HepG2 (cell line): ENCODE data around the gene CAMTA2. TPM values are rescaled to one million over a fixed set of nuclear protein-coding genes. Genes with fewer than 3 reads are reported as not detected.

Source experiments
- CREB1 ChIP-seq, 2 experiments: fragments of 450-650 bp in 1 of 2; IDR thresholded peaks; 2 replicates each; pipeline ENCODE4 v1.6.1; 2016 to 2017; ENCODE audit warnings: control low read depth in 1 of 2, mild to moderate bottlenecking in 1 of 2, missing compliant biosample characterization in 1 of 2, missing genetic modification characterization in 1 of 2
- CTCF ChIP-seq: sonication (generic); formaldehyde crosslinking; IDR thresholded peaks from 2 replicates; pipeline ENCODE4 v1.5.0; 2020; ENCODE audit warnings: mild to moderate bottlenecking, missing genetic modification reagents, moderate library complexity
- JARID2 ChIP-seq: sonication (generic); formaldehyde crosslinking; IDR thresholded peaks from 2 replicates; pipeline ENCODE4 v1.8.1; 2023; ENCODE audit warnings: missing genetic modification reagents, inconsistent platforms; ENCODE audit not compliant: insufficient replicate concordance
- MBD4 ChIP-seq: IDR thresholded peaks from 2 replicates; pipeline ENCODE4 v1.6.1; 2012; ENCODE audit warnings: low read length, inconsistent platforms, borderline replicate concordance
- MXD4 ChIP-seq: IDR thresholded peaks from 2 replicates; pipeline ENCODE4 v1.6.1; 2016; ENCODE audit warnings: mild to moderate bottlenecking, missing biosample characterization, missing genetic modification reagents
- RBFOX2 ChIP-seq: fragments of 200-400 bp; formaldehyde crosslinking; IDR thresholded peaks from 2 replicates; pipeline ENCODE4 v1.6.1; 2017; ENCODE audit warnings: low read depth, mild to moderate bottlenecking, low read length
- REST ChIP-seq, 2 experiments: IDR thresholded peaks; 2 replicates each; pipeline ENCODE4 v1.6.1; 2011 to 2012; ENCODE audit warnings: low read length in 2 of 2, borderline replicate concordance in 1 of 2, low read depth in 1 of 2, mild to moderate bottlenecking in 1 of 2, moderate library complexity in 1 of 2
- SKI ChIP-seq: fragments of 450-650 bp; IDR thresholded peaks from one replicate; pipeline ENCODE4 v1.6.1; 2018; ENCODE audit warnings: mild to moderate bottlenecking; ENCODE audit not compliant: partially characterized antibody
- TIGD3 ChIP-seq: sonication (generic); formaldehyde crosslinking; IDR thresholded peaks from 2 replicates; pipeline ENCODE4 v1.5.1; 2020; ENCODE audit warnings: mild to moderate bottlenecking, missing genetic modification reagents, borderline replicate concordance
- TOE1 ChIP-seq: sonication (generic); formaldehyde crosslinking; IDR thresholded peaks from 2 replicates; pipeline ENCODE4 v1.4.0; 2020; ENCODE audit warnings: mild to moderate bottlenecking, missing genetic modification reagents
- ZNF33A ChIP-seq: sonication (generic); formaldehyde crosslinking; IDR thresholded peaks from 2 replicates; pipeline ENCODE4 v1.5.1; 2020; ENCODE audit warnings: missing genetic modification reagents, mild to moderate bottlenecking, moderate library complexity, borderline replicate concordance
- ZNF468 ChIP-seq: sonication (generic); formaldehyde crosslinking; IDR thresholded peaks from 2 replicates; pipeline ENCODE4 v1.8.0; 2022; ENCODE audit warnings: mild to moderate bottlenecking, moderate library complexity, missing genetic modification reagents
- ZNF687 ChIP-seq: sonication (generic); formaldehyde crosslinking; IDR thresholded peaks from 2 replicates; pipeline ENCODE4 v1.5.1; 2020; ENCODE audit warnings: mild to moderate bottlenecking, missing genetic modification reagents, moderate library complexity
- ZNF747 ChIP-seq: sonication (generic); formaldehyde crosslinking; IDR thresholded peaks from 2 replicates; pipeline ENCODE4 v1.8.1; 2023; ENCODE audit warnings: missing genetic modification reagents, mild to moderate bottlenecking, borderline replicate concordance
- ZNF883 ChIP-seq: sonication (generic); formaldehyde crosslinking; IDR thresholded peaks from 2 replicates; pipeline ENCODE4 v1.5.1; 2020; ENCODE audit warnings: mild to moderate bottlenecking, missing genetic modification reagents; ENCODE audit errors: not compliant biosample characterization
- polyA plus RNA-seq, 8 experiments: library from polyadenylated mRNA; depleted of rRNA in 3 of 8; stranded (reverse) in 7 of 8; unstranded in 1 of 8; fragments of >200 nt; fragmentation: Illumina TruSeq in 4 of 8; extraction: Trizol in 4 of 8; gene quantifications; 2 replicates each; pipeline versions ENCODE4 v1.2.1 to v1.2.3, GENCODE V29; 2011 to 2016; ENCODE audit warnings: low read depth in 4 of 8, missing spikeins in 1 of 8, mixed read lengths in 1 of 8; ENCODE audit not compliant: insufficient read depth in 1 of 8
- total RNA-seq, 5 experiments: library from RNA; depleted of rRNA; stranded (reverse); fragments of >200 nt; fragmentation: Illumina TruSeq; extraction: Trizol; gene quantifications; 2 replicates each; pipeline ENCODE4 v1.2.3, GENCODE V29; 2016; ENCODE audit warnings: low read depth in 1 of 5

Gene CAMTA2
- total and polyA plus RNA-seq, 2 of the 13 experiments (the other 11 are each of a cell fraction or from before 2014, with no cell fraction given), result 4.1 to 7.1 TPM

- peak in 1 of 2 experiments; percentile 44; a peak in 1 of 4 replicates for TF ChIP-seq REST (IDR thresholded peaks at IDR 0.05; ENCODE audit: borderline replicate concordance in 1 of 2, low read depth in 1 of 2, low read length in 2 of 2)
- TF ChIP-seq ZNF747 (CRISPR knock-in tag), result no peak
- TF ChIP-seq TIGD3, result no peak
- TF ChIP-seq CTCF, result no peak
- TF ChIP-seq MXD4 (CRISPR knock-in tag), result peak; percentile 85; the same call in 1 of the 2 replicates
- peak; percentile 75 for TF ChIP-seq SKI
- TF ChIP-seq ZNF468 (CRISPR knock-in tag), result no peak
- TF ChIP-seq JARID2 (CRISPR knock-in tag), result no peak
- TF ChIP-seq ZNF687, result peak; percentile 66
- TF ChIP-seq MBD4, result no peak
- TF ChIP-seq ZNF33A (CRISPR knock-in tag), result no peak
- no peak for TF ChIP-seq CREB1 (IDR thresholded peaks at IDR 0.05)
- no peak for TF ChIP-seq CREB1 (CRISPR knock-in tag; IDR thresholded peaks at IDR 0.05)
- TF ChIP-seq ZNF883 (CRISPR knock-in tag), result peak; percentile 17
- peak; percentile 87 for TF ChIP-seq RBFOX2
- no peak; the same call in 1 of the 2 replicates for TF ChIP-seq TOE1 (CRISPR knock-in tag)
Observed at GRCh38 chr17:4948166-4948930, 39.1 kb downstream of the CAMTA2 start, which contains the start of gene PFN1 (continued).
